Left ventricle myocardium inferior (tissue), 1 donor: Measurements from ENCODE around the gene ARL15. TPM values are rescaled to one million over a fixed set of nuclear protein-coding genes. Genes with fewer than 3 reads are reported as not detected.

Source experiments
- DNase-seq: peaks from one replicate; pipeline ENCODE4 v3.0.0-alpha.2; 2020
- H3K27ac ChIP-seq: fragments of 200-600 bp; replicated peaks from 2 replicates; pipeline ENCODE4 v1.8.0; 2021
- H3K27me3 ChIP-seq: fragments of 200-600 bp; 2 replicates; pipeline ENCODE4 v1.8.0; 2021; ENCODE audit warnings: low read depth
- H3K36me3 ChIP-seq: fragments of 200-600 bp; 2 replicates; pipeline ENCODE4 v1.8.0; 2021
- H3K4me1 ChIP-seq: fragments of 200-600 bp; 2 replicates; pipeline ENCODE4 v1.8.0; 2021
- H3K4me3 ChIP-seq: fragments of 200-600 bp; 2 replicates; pipeline ENCODE4 v1.8.0; 2021; ENCODE audit warnings: mild to moderate bottlenecking, moderate library complexity
- H3K9me3 ChIP-seq: fragments of 200-600 bp; replicated peaks from 2 replicates; pipeline ENCODE4 v1.8.0; 2021
- CTCF ChIP-seq: fragments of 200-600 bp; IDR thresholded peaks from 2 replicates; pipeline ENCODE4 v1.8.0; 2021; ENCODE audit warnings: antibody characterized with exemption, mild to moderate bottlenecking, borderline replicate concordance
- intact Hi-C: fragments of 100-400 bp; cut with micrococcal nuclease; formaldehyde crosslinking; loops from one replicate; pipeline ENCODE4 v1.11.0; 2022
- total RNA-seq: library from RNA; stranded (reverse); fragmentation: NEBNext Ultra II Directional; extraction: Animal tissue kit (Norgen Biotek cat#: 25700); gene quantifications from one replicate; pipeline ENCODE4 v1.2.1, GENCODE V29; 2021
- donor health status: DM: no; HTN: yes; CAD: no; lungs with severe emphysema.

Gene ARL15
- total RNA-seq, 1 donor from 2014 or later: 18.2 TPM

DNA sequence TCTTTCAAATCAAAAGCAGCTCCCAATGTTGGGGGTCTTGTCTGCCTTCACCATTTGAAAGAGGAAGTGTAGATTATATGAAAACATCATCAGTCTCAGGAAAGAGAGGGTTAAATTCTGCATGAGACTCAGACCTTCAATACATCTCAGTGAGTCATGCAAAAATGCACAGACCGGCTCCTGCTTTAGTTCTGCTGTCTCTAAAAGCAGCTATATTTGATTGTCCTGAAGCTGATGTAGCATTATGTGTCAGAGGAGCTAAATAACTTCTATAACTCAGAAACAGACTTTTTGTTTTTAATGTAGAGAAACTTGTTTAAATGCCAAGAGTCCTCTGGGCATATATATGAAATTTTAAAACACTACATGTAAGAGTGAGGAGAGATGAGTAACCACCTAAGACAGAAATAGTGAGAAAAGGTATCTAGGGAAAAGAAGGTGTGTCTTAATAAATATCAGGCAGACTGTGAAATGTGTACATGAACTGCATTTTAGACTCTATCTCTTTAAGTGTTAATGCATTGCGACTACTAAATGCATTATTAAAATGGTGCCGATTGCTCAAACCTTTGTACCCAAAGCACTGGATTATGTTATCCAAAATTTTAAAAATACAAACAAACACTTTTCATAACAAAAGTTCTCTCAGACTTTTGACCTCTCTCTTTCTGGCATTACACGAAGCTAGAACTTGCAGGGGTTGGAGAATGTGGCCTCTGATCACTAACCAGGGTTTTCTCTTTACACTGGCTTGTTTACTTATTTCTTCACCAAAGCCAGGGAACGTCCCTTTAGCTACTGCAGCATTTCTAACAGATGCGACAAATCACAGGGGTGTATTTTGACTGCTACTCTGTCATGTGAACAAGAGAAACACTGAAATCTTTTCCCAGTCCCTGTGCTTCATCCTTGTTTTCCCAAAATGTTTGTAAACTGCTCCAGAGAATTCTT, 302.3 kb downstream of the ARL15 start:
- intact Hi-C loops: no loop called here
- TF ChIP-seq CTCF: no peak
- no peak overlapping the region for H3K4me3 ChIP-seq
- peak overlapping the region; percentile 7 for H3K27ac ChIP-seq
- no peaks in the 10 kb centered on the region for H3K36me3 ChIP-seq
- no peaks in the 10 kb centered on the region for H3K27me3 ChIP-seq
- no peak for DNase-seq
- H3K4me1 ChIP-seq: no peaks in the 10 kb centered on the region
- H3K9me3 ChIP-seq: no peaks in the 10 kb centered on the region

DNA sequence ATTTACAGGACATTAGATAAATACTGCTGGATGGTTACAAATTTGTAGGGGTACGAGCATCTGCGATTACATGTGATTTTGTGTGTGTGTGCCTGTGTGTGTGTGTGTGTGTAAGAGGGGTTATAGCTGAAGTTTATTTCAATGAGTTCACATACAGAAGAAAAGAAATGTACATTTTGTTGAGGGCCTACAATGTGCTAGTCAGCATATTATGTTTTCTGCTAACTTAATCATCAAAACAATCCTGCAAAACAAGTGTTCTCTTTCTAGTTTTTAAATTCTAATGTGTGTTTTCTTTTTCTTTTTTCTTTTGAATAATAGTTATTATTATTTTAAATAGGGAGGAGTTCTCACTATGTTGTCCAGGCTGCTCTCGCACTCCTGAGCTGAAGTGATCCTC, 305.7 kb downstream of the ARL15 start:
- intact Hi-C loops: no loop called here
- no peaks in the 10 kb centered on the region for H3K9me3 ChIP-seq
- no peaks in the 10 kb centered on the region for H3K27me3 ChIP-seq
- H3K36me3 ChIP-seq: no peaks in the 10 kb centered on the region
- H3K4me3 ChIP-seq: no peak overlapping the region
- peaks cover 12% of the 10 kb centered on the region for H3K4me1 ChIP-seq
- DNase-seq: no peak
- no peak overlapping the region for H3K27ac ChIP-seq
- TF ChIP-seq CTCF: no peak

GRCh38 chr5:54002779-54003178, 307.6 kb downstream of the ARL15 start:
- H3K4me3 ChIP-seq: no peak overlapping the region
- no peak for DNase-seq
- no peaks in the 10 kb centered on the region for H3K27me3 ChIP-seq
- H3K27ac ChIP-seq: no peak overlapping the region
- no peaks in the 10 kb centered on the region for H3K36me3 ChIP-seq
- H3K4me1 ChIP-seq: peaks cover 12% of the 10 kb centered on the region
- no peaks in the 10 kb centered on the region for H3K9me3 ChIP-seq
- intact Hi-C loops: no loop called here
- TF ChIP-seq CTCF: no peak

- H3K9me3 ChIP-seq: no peaks in the 10 kb centered on the region
- H3K4me3 ChIP-seq: no peak overlapping the region
- H3K4me1 ChIP-seq: peaks cover 12% of the 10 kb centered on the region
- intact Hi-C loops: no loop called here
- H3K36me3 ChIP-seq: no peaks in the 10 kb centered on the region
- DNase-seq: no peak
- no peaks in the 10 kb centered on the region for H3K27me3 ChIP-seq
- peak overlapping the region; percentile 9 for H3K27ac ChIP-seq
- no peak for TF ChIP-seq CTCF
These were observed 308.2 kb downstream of the ARL15 start for GRCh38 chr5:54001976-54002775.

- Histone ChIP-seq H3K4me3 (no peak overlapping the region), H3K27me3 (no peaks in the 10 kb centered on the region), H3K9me3 (no peaks in the 10 kb centered on the region), H3K4me1 (peaks cover 12% of the 10 kb centered on the region), H3K27ac (no peak overlapping the region), H3K36me3 (no peaks in the 10 kb centered on the region)
- TF ChIP-seq CTCF: no peak
- no peak for DNase-seq
- intact Hi-C loops: no loop called here
These were observed 310.4 kb downstream of the ARL15 start for GRCh38 chr5:54000011-54000410.
